LNCAP (cell line): ENCODE measurements around the gene THSD7A.

Source experiments
- TF ChIP-seq, protein P1 (sequence below): fragments of 450-650 bp; IDR thresholded peaks from 2 replicates; pipeline ENCODE4 v1.5.1; 2017; ENCODE audit warnings: mild to moderate bottlenecking

The THSD7A gene

DNA sequence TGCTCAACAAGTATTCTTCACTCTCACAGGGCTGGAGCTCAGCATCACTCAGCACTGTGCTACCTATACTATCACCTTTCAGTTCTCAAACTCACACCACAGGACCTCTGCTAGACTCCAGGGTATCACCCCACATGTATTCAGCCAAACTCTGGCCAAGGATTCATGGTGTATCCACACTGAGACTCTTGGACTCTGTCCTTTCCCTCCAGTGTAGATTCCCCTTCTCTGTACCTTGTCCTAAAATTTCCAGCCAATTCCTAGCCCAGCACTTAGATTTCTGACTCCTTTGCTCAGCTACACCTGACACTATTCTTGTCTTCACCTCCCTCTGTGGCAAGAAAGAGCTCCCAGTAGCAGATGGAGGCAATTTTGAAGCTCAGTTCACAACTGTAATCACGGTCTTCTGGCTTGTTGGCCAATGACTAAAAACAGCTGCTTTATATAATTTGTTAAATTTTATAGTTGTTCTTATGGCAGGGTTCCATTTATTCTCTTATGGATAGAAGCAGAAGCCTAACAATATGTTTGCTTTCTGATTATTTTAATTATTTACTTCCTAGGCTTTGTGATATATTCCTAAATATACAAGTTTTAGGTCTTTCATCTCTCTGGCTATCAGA is 258.8 kb downstream of the THSD7A start:
- TF ChIP-seq, protein P1, sequence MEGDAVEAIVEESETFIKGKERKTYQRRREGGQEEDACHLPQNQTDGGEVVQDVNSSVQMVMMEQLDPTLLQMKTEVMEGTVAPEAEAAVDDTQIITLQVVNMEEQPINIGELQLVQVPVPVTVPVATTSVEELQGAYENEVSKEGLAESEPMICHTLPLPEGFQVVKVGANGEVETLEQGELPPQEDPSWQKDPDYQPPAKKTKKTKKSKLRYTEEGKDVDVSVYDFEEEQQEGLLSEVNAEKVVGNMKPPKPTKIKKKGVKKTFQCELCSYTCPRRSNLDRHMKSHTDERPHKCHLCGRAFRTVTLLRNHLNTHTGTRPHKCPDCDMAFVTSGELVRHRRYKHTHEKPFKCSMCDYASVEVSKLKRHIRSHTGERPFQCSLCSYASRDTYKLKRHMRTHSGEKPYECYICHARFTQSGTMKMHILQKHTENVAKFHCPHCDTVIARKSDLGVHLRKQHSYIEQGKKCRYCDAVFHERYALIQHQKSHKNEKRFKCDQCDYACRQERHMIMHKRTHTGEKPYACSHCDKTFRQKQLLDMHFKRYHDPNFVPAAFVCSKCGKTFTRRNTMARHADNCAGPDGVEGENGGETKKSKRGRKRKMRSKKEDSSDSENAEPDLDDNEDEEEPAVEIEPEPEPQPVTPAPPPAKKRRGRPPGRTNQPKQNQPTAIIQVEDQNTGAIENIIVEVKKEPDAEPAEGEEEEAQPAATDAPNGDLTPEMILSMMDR, result no peak

DNA sequence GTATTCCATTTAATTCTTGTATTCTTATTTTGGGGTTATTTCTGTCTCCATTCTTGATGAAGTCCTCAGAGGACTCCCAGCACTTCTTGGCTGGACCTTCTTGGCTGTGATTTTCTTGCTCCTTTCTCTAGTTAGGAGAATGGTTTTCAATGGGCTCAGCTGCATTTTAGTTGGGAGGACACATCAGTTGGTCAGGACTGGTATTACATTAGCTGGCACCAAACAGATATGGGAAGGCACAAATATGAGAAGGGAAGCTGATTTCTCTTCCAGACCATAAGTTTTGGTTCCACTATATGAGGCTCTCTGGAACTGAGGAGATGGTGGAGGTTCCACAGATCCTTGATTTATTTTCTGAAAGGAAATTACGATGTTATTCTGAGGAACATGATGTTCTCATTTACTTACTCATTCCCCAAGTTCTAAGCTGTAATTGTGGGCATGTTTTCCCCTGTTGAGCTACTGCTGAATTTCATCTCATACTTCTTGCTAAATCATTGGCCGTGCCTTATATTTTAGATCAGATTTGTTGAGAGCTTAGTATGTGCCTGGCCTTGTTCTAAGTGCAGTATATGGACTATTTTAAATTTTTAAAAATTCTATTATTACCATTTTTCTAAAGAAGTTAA is 261.0 kb downstream of the THSD7A start:
- TF ChIP-seq, protein P1, result no peak

DNA sequence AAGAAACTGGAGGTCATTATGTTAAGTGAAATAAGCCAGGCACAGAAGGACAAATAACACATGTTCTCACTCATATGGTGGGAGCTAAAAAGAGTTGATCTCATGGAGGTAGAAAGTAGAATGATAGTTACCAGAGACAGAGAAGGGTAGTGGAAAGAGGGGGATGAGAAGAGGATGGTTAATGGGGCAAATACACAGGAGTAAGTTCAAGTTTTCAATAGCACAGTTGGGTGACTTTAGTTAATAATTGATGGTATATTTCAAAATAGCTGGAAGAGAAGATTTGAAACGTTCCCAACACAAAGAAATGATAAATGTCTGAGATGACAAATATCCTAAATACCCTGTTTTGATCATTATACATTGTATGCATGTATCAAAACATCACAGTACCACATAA is 261.8 kb downstream of the THSD7A start:
- TF ChIP-seq, protein P1, result no peak

DNA sequence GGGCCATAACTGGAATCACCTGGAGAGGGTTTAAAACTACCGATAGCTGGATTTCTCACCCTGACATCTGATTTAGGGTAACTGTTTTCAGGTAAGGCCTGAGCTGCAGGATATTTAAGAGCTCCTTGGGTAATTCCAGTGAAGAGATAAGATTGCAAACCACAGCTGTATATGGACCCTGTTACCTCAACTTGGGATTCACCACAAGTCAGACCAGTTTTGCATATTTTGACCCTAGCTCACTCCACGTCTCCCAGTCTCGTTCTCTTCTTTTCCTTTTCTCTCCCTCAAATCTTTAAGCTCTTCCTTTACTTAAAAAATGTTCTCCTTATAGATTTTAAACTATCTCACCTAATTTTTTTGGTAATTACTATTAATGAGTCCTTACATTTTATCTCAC is 264.4 kb downstream of the THSD7A start:
- TF ChIP-seq, protein P1, result no peak

DNA sequence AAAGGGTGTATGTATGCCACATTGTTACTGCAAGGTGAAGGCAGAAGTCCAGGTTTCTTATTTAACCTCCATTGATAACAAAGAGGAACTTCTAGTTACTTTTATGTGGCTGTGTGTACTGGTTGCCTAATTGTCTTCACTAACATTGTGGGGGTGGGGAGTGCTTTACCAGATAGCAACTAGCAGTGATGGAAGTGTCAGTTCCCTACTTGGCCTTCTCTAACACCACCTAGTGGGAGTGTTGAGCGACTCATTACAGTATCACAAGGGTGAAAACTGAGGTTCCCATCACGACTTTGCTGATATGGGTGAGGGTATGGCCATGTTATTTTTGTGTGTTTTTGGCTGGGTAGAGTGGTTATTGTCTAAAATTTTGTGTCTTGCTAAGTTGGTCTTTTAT is 274.4 kb downstream of the THSD7A start:
- TF ChIP-seq, protein P1, result peak; percentile 59

DNA sequence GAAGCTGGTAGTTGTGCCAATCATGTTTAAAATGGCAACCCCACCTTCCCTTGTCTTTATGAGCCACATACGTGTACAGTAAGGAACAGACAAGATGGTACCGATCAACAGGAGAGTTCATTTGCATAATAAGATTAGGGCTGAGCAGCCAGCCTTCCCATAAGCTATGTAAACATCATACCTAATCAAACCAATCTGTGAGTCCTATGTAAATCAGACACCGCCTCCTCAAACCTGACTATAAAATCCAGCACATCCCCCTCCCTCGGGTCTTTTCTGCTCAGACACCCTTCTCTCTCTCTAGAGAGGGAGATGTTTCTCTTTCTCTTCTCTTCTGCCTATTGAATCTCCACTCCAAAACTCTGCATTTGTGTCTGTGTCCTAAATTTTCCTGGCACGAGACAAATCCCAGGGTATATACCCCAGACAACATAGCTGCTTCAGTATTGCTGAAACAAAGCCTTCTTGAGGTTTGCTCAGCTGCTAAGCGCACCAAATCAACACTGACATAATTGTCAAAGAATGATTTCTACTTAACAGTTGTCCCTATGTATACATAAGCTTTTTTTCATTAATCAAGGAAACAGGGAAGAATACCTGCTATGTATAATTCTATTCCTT is 279.2 kb downstream of the THSD7A start:
- TF ChIP-seq, protein P1, result no peak

DNA sequence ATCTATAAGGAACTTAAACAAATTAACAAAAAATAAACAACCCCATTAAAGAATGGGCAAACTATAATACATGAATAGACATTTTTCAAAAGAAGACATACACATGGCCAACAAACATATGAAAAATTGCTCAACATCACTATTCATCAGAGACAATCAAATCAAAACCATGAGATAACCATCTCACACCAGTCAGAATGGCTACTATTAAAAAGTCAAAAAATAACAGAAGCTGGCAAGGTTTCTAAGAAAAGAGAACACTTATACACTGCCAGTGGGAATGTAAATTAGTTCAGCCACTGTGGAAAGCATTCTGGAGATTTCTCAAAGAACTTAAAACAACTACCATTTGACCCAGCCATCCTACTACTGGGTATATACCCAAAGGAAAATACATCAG is 280.5 kb downstream of the THSD7A start:
- TF ChIP-seq, protein P1, result no peak
